ENCODE results near the gene SGSH.

SGSH gene

DNA sequence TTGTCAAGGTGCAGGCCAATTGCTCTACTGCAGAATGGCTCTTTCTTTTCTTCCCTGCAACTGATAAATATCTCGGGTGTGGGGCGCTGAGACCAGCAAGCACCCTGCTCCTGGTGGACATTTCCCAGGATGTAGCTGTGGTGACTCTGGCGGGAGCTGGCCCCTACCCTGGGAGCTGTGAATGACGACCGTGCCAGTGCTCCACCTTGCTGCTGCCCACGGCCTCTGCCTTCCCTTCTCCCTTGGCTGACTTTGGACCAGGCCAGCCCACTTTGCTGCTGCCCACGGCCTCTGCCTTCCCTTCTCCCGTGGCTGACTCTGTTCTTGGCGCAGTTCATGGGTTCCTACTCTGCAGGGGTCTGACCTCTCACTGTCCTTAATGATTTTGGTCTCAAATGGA is 34.2 kb downstream of the SGSH start:
- no peak for DNase-seq (ENCODE audit: low read depth in 3 of 3, low spot score in 1 of 3)

DNA sequence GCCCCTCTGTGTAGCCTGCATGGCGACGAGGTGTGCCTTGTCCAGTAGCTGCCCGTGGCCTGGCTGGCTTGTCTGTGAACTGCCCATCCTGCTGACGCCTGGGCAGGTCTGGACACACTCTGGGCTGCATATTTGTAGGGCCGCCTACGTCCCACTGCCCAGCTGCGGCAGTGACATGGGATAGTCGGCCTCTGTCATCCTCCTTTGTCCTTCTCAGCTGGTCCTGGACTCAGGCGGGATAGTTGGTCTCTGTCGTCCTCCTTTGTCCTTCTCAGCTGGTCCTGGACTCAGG is 35.8 kb downstream of the SGSH start:
- no peak for DNase-seq (ENCODE audit: low read depth in 3 of 3, low spot score in 1 of 3)

DNA sequence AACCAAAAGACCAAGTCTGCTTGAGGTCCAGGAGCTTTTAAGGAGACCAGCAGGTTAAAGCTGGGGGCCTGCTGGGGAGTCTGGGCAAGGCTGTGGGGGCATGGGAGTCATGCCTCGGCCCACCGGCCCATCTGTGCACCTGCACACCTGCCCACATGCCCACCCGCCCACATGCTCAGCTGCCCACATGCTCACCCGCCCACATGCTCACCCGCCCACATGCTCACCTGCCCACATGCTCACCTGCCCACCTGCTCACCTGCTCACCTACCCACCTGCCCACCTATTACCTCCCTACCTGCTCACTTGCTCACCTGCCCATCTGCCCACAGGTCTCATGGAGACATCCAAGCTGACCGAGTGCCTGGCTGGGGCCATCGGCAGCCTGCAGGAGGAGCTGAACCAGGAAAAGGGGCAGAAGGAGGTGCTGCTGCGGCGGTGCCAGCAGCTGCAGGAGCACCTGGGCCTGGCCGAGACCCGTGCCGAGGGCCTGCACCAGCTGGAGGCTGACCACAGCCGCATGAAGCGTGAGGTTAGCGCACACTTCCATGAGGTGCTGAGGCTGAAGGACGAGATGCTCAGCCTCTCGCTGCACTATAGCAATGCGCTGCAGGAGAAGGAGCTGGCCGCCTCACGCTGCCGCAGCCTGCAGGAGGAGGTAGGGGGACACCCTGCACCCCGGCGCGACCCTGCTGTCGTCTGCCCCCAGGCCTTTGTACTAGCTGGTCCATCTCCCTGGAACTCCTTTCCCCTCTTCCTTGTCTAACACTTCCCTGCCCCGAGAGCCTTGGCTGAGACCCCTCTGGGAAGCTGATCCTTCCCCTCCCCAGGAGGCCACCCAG is 36.3 kb downstream of the SGSH start:
- no peak for DNase-seq (ENCODE audit: low read depth in 3 of 3, low spot score in 1 of 3)

DNA sequence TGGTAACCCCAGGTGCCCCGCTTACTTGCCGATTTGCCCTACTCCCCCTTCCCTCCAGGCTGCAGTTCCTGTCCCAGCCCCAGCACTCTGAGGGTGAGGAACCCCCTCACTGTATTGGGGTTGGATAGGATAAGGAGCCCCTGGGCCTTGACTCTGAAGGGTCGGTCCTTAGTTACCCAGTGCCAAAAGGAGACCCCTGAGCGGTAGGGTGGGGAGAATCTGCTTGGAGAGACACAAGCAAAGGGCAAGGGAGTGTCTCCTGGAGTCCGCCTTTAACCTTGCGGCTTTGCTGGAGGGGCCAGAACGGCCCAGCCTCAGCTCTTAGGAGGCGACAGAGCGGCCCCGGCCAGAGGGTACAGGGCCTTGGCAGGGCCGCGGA is 37.3 kb downstream of the SGSH start:
- DNase-seq (ENCODE audit: low read depth in 3 of 3, low spot score in 1 of 3) = no peak

DNA sequence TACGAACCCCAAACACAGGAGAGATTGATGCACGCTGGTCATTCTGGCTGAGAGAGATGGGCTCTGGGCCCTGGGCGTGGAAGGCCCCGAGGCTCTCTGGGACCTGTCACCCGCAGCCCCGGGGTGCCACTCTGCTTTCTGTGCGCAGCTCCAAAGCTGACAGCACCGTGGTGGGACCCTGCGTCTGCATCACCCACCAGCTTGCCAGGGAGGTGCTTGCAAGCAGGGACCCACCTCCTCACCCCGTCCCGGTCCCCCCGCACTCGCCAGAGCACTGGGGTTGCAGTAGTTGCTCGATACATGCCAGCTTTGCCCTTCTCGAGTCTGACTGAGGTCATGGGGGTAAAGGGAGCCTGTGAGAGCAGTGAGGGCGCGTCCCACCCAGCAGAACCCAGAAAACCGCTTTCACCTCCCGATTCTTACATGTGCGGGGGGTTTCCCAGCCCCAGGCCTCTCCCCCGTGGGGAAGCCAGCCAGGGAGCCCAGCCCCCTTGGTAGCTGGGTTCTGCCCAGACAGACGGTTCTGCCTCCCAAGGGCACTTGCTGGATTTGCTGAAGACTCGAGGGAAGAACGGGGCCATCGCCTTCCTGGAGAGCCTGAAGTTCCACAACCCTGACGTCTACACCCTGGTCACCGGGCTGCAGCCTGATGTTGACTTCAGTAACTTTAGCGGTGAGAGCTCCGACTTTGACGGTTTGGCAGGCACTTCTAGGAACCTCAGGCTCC is 37.9 kb downstream of the SGSH start:
- DNase-seq (ENCODE audit: low read depth in 3 of 3, low spot score in 1 of 3) = no peak

DNA sequence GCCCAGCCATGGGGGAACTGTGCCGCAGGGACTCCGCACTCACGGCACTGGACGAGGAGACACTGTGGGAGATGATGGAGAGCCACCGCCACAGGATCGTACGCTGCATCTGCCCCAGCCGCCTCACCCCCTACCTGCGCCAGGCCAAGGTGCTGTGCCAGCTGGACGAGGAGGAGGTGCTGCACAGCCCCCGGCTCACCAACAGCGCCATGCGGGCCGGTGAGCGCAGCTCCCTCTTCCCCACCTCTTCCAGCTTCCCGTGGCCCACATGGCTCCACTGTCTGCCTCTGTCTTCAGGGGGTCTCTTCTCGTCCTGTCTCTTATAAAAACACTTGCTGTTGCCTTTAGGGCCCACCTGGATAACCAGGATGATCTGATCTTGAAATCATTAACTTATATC is 38.7 kb downstream of the SGSH start:
- DNase-seq (ENCODE audit: low read depth in 3 of 3, low spot score in 1 of 3) = no peak

DNA sequence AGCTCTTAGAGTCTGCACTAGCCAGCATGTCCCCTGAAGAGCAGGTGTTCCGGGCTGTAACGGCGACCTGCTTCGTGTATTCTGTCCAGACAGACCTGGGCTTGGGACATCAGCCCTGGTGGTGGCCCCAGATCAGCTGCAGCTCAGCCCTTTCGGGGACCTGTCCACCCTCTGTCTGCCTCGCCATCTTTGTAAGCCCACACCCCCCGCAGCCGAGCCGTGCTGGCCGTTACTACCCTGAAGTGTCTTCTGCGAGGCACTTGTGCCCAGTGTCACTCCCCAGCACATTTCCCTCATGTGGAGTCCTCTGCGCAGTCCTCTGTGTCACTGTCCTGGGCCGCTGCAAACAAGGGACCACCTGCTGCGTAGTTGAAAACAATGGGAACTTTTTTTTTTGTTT is 39.9 kb downstream of the SGSH start:
- DNase-seq (ENCODE audit: low read depth in 3 of 3, low spot score in 1 of 3) = no peak

DNA sequence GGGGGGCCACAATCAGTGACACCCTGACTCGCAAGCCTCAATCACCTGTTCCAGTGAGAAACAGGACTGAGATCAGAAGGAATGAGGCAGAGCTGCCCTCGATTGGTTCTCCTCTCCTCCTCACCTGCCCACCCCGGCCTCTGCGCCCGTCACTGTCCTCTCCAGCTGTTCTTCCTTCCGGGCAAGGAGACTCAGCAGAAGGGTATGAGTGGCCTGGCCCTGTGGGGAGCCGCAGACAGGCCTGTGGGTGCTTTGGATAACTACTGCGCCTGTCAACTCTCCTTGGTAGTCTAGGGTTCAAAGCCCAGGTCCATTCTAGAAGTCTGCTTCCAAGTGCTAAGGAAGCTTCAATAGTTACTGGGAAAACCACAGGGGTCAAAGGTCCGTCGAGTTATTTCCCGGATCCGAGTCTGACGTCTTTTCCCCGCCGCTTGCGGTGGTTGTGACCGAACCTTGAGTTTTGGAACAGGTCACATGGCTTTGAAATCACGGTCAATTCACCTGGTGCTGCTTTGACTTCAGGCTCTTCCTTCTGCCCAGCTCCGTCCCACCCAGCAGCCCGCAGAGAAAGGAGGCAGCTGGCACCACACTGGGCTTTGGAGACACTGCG is 42.0 kb downstream of the SGSH start:
- no peak for DNase-seq (ENCODE audit: low read depth in 3 of 3, low spot score in 1 of 3)

DNA sequence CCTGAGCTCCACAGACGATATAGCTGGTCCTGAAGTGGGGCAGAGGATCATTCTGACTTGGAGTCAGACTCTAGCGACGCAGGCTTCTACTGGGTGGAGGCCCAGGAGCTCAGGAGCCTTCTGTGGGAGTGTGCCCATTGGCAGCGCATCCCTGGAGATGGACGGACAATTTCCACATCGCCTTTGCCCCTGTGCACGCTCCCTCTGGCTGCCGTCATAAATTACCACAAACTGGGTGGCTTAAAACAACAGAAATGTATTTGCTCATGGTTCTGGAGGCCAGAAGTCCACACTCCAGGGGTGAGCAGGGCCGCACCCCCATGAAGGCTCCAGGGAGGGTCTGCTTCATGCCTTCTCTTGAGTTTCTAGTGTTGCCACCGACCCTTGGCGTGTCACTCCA is 43.4 kb downstream of the SGSH start:
- no peak for DNase-seq (ENCODE audit: low read depth in 3 of 3, low spot score in 1 of 3)

DNA sequence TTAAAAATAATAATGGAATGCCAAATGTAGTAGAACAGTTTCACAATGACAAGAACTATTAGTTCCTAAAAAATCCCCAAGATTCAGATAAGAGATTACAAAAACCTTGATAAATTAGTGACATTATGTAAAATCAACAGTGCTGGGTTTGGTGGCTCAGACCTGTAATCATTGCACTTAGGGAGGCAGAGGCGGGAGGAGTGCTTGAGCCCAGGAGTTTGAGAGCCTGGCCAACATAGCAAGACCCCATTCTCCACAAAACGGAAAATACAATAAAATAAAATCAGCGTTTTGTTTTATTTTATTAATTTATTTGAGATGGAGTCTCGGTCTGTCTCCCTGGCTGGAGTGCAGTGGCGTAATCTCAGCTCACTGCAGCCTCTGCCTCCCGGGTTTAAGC is 46.2 kb downstream of the SGSH start:
- DNase-seq (ENCODE audit: low read depth in 3 of 3, low spot score in 1 of 3) = no peak

DNA sequence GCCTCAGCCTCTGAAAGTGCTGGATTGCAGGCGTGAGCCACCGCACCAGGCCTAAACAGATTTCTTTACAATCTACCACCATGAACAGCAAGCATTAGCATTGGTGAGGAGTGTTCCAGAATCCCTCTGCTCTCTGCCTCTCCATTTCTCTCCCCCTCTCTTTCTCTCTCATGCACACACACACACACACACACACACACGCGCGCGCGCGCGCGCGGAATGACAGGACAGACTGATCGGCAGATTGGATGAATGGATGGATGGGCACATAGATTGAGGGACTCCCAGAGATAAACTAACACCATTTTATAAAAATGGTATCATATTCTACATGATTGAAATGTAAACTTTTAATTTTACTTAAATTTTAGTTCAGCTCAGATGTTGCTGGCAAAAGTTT is 47.0 kb downstream of the SGSH start:
- no peak for DNase-seq (ENCODE audit: low read depth in 3 of 3, low spot score in 1 of 3)

DNA sequence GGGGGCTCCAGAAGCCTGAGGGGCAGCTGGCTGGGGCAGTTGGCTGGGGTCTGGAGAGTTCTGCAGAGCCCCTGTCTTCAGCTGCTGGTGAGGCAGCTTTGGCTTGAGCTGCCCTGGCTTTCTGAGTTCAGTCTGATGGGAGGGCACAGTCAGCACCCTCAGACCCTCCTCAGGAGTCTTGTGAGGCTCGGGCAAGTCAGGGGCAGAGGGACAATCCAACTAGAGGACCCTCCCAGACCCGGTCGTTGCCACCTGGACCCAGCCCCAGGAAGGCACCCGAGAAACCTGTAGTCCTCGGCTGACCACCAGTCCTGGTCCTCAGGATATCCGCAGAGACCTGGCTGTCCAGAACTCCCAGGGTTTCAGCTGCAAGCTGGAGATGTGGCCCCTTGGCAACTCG is 48.5 kb downstream of the SGSH start:
- no peak for DNase-seq (ENCODE audit: low read depth in 3 of 3, low spot score in 1 of 3)

DNA sequence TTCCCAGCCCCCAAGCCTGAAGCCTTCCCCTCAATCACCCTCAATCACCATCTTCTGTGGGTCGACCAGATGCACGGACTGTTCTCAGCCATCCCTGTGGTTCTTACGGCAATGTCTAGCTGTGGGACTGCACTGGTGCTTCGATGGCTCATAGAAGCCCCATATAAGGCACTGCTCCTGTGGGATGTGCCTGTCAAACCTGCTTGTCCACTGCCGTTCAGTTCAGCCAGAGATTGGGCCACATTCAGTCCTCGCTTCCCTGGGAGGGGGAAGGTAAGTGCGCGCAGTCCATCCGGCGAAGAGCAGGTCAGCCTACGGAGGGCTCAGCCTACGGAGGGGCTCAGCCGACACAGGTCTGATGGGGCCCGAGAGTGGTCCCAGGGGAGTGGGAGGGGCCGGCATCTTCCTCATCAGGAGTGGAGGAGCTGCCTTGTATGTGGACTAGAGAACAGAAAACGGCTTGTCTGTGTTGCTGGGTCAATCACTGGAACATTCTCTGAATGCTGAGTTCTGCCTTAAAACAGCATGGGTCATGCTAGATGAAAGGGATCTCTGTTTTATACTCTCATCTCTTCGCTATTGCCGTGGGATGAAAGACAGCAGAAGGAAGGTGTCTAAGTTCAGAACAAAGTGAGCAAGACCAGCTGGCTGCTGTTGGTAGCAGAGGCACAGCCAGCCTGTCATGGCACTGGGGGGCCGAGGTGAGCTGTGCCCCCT is 50.2 kb downstream of the SGSH start, which contains the start of gene CARD14:
Gene CARD14, plus strand, starts transcription at position 247 of the 717 bp plus-strand sequence. CDS start 11,409 bp downstream, outside the sequence.
- DNase-seq (ENCODE audit: low read depth in 3 of 3, low spot score in 1 of 3) = no peak

DNA sequence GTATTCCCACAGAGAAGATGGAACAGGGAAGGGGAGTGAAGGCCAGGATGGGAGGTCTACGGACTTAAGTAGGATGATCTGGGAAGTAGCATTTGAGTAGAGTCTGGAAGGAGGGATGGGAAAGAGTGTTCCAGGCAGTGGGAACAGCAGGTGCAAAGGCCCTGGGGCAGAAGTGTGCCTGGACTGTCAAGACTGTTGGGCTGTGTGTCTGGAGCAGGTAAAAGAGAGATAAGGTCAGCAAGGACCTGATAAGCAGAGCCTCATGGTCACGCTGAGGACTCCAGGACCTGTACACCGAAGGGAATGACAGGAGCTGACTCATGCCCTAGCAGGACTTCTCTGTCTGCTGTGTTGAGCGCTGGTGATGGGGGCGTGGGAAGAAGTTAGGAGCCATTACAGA is 51.0 kb downstream of the SGSH start:
- DNase-seq (ENCODE audit: low read depth in 3 of 3, low spot score in 1 of 3) = no peak

DNA sequence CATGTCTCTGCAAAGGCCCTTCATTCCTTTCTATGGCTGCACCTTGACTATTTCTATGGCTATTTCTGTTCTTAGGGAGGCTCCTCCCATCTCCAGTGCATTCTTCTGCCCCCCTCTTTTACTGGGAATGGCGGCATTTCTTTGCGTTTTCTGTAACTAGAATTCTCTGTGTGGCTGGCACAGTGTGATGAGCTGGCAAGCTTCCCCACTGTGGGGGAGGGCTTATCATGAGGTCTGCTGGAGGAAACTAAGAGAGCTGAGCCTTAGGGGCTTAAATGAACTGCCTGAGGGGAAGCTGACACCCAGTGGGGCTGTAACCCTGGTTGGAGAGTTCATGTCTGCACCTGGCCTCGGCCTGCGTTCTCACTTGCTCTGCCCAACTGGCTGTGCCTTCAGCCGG is 51.8 kb downstream of the SGSH start:
- no peak for DNase-seq (ENCODE audit: low read depth in 3 of 3, low spot score in 1 of 3)

DNA sequence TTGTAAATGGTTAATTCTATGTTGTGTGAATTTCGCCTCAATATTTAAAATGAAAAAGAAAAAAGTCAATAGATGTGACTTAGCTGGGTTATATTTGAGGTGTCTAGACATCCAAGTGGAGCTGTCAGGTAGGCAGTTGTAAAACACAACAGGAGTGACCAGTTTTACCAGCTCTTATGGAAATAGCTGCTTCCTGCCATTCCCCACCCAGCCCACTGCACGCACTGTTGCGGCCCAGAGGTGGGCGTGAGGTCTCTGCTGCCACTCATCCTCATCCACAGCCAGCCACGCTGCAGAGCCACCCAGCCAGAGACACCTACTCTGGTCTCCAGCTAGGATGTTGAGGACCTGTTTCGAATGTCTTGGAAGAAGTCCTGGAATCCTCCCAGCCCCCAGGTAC is 53.7 kb downstream of the SGSH start:
- no peak for DNase-seq (ENCODE audit: low read depth in 3 of 3, low spot score in 1 of 3)

DNA sequence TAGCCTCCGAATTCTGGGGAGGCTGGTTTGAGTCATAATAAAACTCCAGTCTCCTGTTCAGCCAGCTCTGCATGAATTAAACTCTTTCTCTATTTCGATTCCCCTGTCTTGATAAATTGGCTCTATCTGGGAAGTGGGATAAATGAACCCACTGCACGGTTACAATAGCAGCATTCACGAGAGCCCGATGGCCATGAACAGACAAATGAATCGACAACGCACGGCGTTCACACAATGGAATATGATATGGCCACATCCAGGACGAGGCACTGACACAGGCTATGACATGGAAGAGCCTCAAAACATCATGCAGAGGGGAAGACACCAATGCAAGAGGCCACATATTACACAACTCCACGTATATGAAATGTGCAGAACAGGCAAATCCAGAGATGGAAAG is 55.9 kb downstream of the SGSH start:
- no peak for DNase-seq (ENCODE audit: low read depth in 3 of 3, low spot score in 1 of 3)

DNA sequence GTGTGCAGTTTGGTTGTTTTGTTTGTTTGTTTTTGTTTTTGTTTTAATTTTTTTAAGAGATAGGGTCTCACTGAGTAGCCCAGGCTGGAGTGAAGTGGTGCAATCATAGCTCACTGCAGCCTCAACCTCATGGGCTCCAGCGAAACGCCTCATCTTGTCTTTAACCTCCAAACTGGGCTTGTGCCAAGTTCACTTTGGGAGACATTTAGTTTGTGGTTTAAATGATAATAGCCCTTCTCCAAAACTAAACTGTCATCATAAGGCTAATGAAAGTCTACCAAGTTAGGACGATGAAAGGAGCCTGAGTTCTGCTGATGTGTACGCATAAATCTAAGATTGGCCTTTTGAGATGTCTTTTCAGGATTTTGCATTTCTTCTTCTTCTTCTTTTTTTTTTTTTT is 56.8 kb downstream of the SGSH start:
- no peak for DNase-seq (ENCODE audit: low read depth in 3 of 3, low spot score in 1 of 3)

DNA sequence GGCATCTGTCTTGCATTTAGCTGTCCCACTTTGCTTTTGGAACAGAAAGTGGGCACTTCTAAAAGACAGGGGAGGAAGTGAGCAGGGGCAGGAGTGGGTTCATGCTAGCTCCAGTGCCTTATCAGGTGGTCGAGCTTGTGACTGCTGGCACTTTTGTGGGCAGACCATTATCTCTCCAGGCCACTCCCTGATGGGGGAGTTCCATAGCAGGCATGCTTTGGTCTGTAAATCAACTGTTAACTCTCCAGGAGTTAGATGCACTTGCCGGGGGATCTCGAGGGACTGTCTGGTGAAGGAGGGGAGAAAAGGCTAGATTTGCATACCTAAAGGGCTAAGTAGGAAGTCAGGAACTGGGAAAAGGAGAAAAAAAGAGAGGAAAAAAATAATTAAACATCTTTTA is 59.6 kb downstream of the SGSH start:
- no peak for DNase-seq (ENCODE audit: low read depth in 3 of 3, low spot score in 1 of 3)
